Thoracic aorta (tissue), 2 donors: Measurements from ENCODE around the gene TMEM219. TPM values are rescaled to one million over a fixed set of nuclear protein-coding genes. Genes with fewer than 3 reads are reported as not detected.
"Not testable (repeated sequence)": the region's sequence is repeated elsewhere in the genome, so short reads cannot be mapped to it uniquely, and the experiment has no call there.

Source experiments
- ATAC-seq: fragments of 150-250 bp; one replicate; pipeline ENCODE4 v1.8.0; 2017; ENCODE audit warnings: low read depth; ENCODE audit not compliant: insufficient number of reproducible peaks, low FRiP score
- DNase-seq: peaks from one replicate; pipeline ENCODE4 v3.0.0-alpha.2; 2020; ENCODE audit warnings: low spot score
- H3K27ac ChIP-seq, 2 donors: fragments of 200-600 bp; sonication (generic); 1 replicate in 1 of 2; 2 replicates in 1 of 2; pipeline ENCODE4 v1.5.1; 2016; ENCODE audit warnings: mild to moderate bottlenecking in 2 of 2, moderate library complexity in 2 of 2
- H3K27me3 ChIP-seq: fragments of 200-600 bp; sonication (generic); replicated peaks from 2 replicates; pipeline ENCODE4 v1.6.0; 2016; ENCODE audit warnings: mild to moderate bottlenecking; ENCODE audit not compliant: insufficient read depth
- H3K36me3 ChIP-seq: fragments of 200-600 bp; sonication (generic); one replicate; pipeline ENCODE4 v1.5.1; 2016
- H3K4me1 ChIP-seq, 2 donors: fragments of 200-600 bp; sonication (generic); 1 replicate in 1 of 2; 2 replicates in 1 of 2; pipeline versions ENCODE4 v1.5.1 to v1.6.0; 2016; ENCODE audit warnings: low read depth in 2 of 2, mild to moderate bottlenecking in 1 of 2; ENCODE audit not compliant: control insufficient read depth in 1 of 2
- H3K4me3 ChIP-seq: fragments of 200-600 bp; sonication (generic); 2 replicates; pipeline ENCODE4 v1.5.1; 2016; ENCODE audit warnings: mild to moderate bottlenecking
- H3K9me3 ChIP-seq: fragments of 200-600 bp; sonication (generic); 2 replicates; pipeline ENCODE4 v1.5.1; 2016
- CTCF ChIP-seq: fragments of 200-600 bp; sonication (generic); IDR thresholded peaks from one replicate; pipeline ENCODE4 v1.5.1; 2019; ENCODE audit warnings: antibody characterized with exemption
- total RNA-seq, 2 donors: library from RNA; depleted of rRNA; stranded (reverse); fragments of >200 nt; gene quantifications; one replicate each; pipeline versions ENCODE4 v1.1.0 to v1.2.3, GENCODE V29; 2016

The TMEM219 gene
- total RNA-seq, 2 donors from 2014 or later: 79.7 to 161 TPM

DNA sequence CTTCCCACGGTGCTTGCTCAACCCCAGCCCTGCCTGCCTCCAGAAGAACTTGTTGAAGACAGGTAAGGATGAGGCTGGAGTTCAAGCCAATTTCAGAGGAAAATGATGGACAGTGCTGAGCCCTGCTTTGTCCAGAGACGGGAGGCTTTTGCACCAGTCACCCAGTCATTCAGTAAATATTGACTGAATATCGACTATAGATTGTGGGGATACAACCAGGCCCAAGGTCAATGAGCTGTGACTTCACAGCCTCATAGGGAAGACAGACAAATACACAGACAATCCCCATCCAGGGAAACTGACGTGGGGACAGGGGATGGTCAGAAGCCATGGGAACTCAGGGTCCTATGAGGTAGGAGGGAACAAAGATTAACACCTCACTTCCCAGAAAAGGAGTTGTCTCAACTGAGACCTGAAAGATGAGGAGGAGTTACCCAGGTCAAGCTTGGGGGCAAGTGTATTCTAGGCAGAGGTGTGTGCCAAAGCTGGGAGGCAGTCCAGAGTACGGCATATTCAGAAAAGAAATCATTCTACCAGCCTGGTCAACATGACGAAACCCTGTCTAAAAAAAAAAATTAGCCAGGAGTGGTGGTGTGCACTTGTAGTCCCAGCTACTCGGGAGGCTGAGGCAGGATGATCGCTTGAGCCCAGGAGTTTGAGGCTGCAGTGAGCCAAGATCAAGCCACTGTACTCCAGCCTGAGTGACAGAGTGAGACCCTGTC lies 54.8 kb downstream of the TMEM219 start:
- Histone ChIP-seq H3K36me3 (no peaks in the 10 kb centered on the region), H3K4me1 (peaks cover 2 to 14% of the 10 kb centered on the region in 2 donors), H3K27ac (no peak overlapping the region), H3K4me3 (no peak overlapping the region), H3K27me3 (peaks cover 3% of the 10 kb centered on the region), H3K9me3 (no peaks in the 10 kb centered on the region)
- DNase-seq (no peak), ATAC-seq (no peak)
- no peak for TF ChIP-seq CTCF

DNA sequence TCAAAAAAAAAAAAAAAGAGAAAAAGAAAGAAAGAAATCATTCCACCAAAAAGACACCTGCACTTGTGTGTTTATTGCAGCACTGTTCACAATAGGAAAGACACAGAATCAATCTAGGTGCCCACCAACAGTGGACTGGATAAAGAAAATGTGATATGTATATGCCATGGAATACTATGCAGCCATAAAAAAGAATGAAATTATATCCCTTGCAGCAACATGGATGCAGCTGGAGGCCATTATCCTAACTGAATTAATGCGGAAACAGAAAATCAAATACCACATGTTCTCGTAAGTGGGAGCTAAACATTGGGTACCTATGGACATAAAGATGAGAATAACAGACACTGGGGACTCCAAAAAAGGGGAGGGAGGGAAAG lies 55.4 kb downstream of the TMEM219 start:
- TF ChIP-seq CTCF: no peak
- H3K27me3 ChIP-seq: no peaks in the 10 kb centered on the region
- no peak overlapping the region for H3K4me3 ChIP-seq
- DNase-seq (no peak), ATAC-seq (no peak)
- no peaks in the 10 kb centered on the region for H3K36me3 ChIP-seq
- peaks cover 2 to 11% of the 10 kb centered on the region in 2 donors for H3K4me1 ChIP-seq
- H3K27ac ChIP-seq: no peak overlapping the region
- H3K9me3 ChIP-seq: no peaks in the 10 kb centered on the region

DNA sequence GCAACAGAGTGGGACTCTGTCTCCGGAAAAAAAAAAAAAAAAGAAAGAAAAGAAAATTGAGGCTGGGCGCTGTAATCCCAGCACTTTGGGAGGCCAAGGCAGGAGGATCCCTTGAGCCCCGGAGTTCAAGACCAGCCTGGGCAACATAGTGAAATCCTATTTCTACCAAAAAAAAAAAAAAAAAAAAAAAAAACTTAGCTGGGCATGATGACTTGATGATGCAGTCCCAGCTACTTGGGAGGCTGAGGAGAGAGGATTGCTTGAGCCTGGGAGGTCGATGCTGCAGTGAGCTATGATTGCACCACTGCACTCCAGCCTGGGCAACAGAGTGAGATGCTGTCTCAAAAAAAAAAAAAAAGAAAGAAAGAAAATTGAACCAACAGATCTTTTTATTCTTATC lies 56.1 kb downstream of the TMEM219 start:
- ATAC-seq, DNase-seq, H3K36me3 ChIP-seq, H3K27ac ChIP-seq, H3K4me3 ChIP-seq, H3K9me3 ChIP-seq, H3K27me3 ChIP-seq: not testable (repeated sequence)
- peaks cover 2 to 10% of the 10 kb centered on the region in 2 donors for H3K4me1 ChIP-seq

GRCh38 chr16:30018731-30019158 lies 56.9 kb downstream of the TMEM219 start:
- Histone ChIP-seq H3K27me3 (no peaks in the 10 kb centered on the region), H3K27ac (no peak overlapping the region), H3K9me3 (no peaks in the 10 kb centered on the region), H3K4me1 (peaks cover 2 to 10% of the 10 kb centered on the region in 2 donors), H3K4me3 (no peak overlapping the region), H3K36me3 (no peaks in the 10 kb centered on the region)
- TF ChIP-seq CTCF: no peak
- ATAC-seq: no peak
- DNase-seq: no peak

Other genes starting within 250 kb of the TMEM219 start
- gene C16orf54, start 216.1 kb upstream of the TMEM219 start, total RNA-seq: 1 to 10 TPM; 2.8 to 3.4 TPM
- gene ZG16, start 183.8 kb upstream of the TMEM219 start, total RNA-seq: not detected
- gene KIF22, start 171.3 kb upstream of the TMEM219 start, total RNA-seq: 10 to 100 TPM; 11.4 to 15.2 TPM
- 10 to 100 TPM; 73.0 to 99.4 TPM for gene MAZ, start 155.6 kb upstream of the TMEM219 start, total RNA-seq
- gene PRRT2, start 149.9 kb upstream of the TMEM219 start, total RNA-seq: 10 to 100 TPM; 39.4 to 40.8 TPM
- gene PAGR1, start 145.9 kb upstream of the TMEM219 start, total RNA-seq: 10 to 100 TPM; 40.8 to 45.2 TPM
- 100 to 1,000 TPM; 175 to 190 TPM for gene MVP, start 141.6 kb upstream of the TMEM219 start, total RNA-seq
- gene CDIPT, start 98.9 kb upstream of the TMEM219 start, total RNA-seq: 100 to 1,000 TPM in 1 of 2 donors, 10 to 100 TPM in 1; 92.1 to 107 TPM
- 1 to 10 TPM in 1 of 2 donors, under 1 TPM in 1; 0.63 to 1.4 TPM for gene SEZ6L2, start 62.5 kb upstream of the TMEM219 start, total RNA-seq
- gene ASPHD1, start 61.6 kb upstream of the TMEM219 start, total RNA-seq: under 1 TPM in 1 of 2 donors, not detected in 1; 0.27 TPM
- 10 to 100 TPM; 29.2 to 37.1 TPM for gene KCTD13, start 35.9 kb upstream of the TMEM219 start, total RNA-seq
- gene TAOK2, start 11.8 kb downstream of the TMEM219 start, total RNA-seq: 10 to 100 TPM; 54.6 to 55.0 TPM
- 10 to 100 TPM in 1 of 2 donors, 1 to 10 TPM in 1; 6.1 to 17.7 TPM for gene HIRIP3, start 33.5 kb downstream of the TMEM219 start, total RNA-seq
- 10 to 100 TPM; 67.4 to 81.8 TPM for gene INO80E, start 34.2 kb downstream of the TMEM219 start, total RNA-seq
- gene DOC2A, start 48.9 kb downstream of the TMEM219 start, total RNA-seq: under 1 TPM in 1 of 2 donors, not detected in 1; 0.56 TPM
- not detected for gene C16orf92, start 61.1 kb downstream of the TMEM219 start, total RNA-seq
- not detected for gene TLCD3B, start 69.2 kb downstream of the TMEM219 start, total RNA-seq
- gene ALDOA, start 103.7 kb downstream of the TMEM219 start, total RNA-seq: 100 to 1,000 TPM; 569 to 841 TPM
- 10 to 100 TPM; 37.7 to 54.2 TPM for gene PPP4C, start 113.9 kb downstream of the TMEM219 start, total RNA-seq
- under 1 TPM in 1 of 2 donors, not detected in 1; 0.56 TPM for gene TBX6, start 129.8 kb downstream of the TMEM219 start, total RNA-seq
- gene YPEL3, start 134.1 kb downstream of the TMEM219 start, total RNA-seq: 100 to 1,000 TPM in 1 of 2 donors, 10 to 100 TPM in 1; 69.2 to 105 TPM
- 1 to 10 TPM; 4.6 to 6.0 TPM for gene GDPD3, start 151.5 kb downstream of the TMEM219 start, total RNA-seq
- 100 to 1,000 TPM in 1 of 2 donors, 10 to 100 TPM in 1; 41.3 to 108 TPM for gene MAPK3, start 161.1 kb downstream of the TMEM219 start, total RNA-seq
- 10 to 100 TPM; 78.1 to 87.8 TPM for gene CORO1A, start 221.5 kb downstream of the TMEM219 start, total RNA-seq
- gene BOLA2B, start 231.6 kb downstream of the TMEM219 start, total RNA-seq: 100 to 1,000 TPM in 1 of 2 donors, 10 to 100 TPM in 1; 83.4 to 224 TPM
- gene SLX1A, start 231.8 kb downstream of the TMEM219 start, total RNA-seq: 10 to 100 TPM; 20.1 to 43.6 TPM
- 10 to 100 TPM; 11.1 to 15.6 TPM for gene SULT1A3, start 237.2 kb downstream of the TMEM219 start, total RNA-seq